Natural killer cell treated with Interleukin-12 subunit alpha and Interleukin-12 subunit beta and Interleukin-15 and Interleukin-18, amount 100 ng/mL, for 72 hours (primary cell): ENCODE results near the gene AGBL1. TPM values are rescaled to one million over a fixed set of nuclear protein-coding genes. Genes with fewer than 3 reads are reported as not detected.
"Not testable (repeated sequence)": the region's sequence is repeated elsewhere in the genome, so short reads cannot be mapped to it uniquely, and the experiment has no call there.

Experiments used
- ATAC-seq, 2 donors: fragments of 150-1000 bp; cut with Tn5 transposase in 1 of 2; sonication (Bioruptor Pico), chemical (Tn5 transposase) in 1 of 2; 2 replicates each; pipeline ENCODE4 v1.10.0; 2021
- DNase-seq: peaks from one replicate; pipeline ENCODE4 v3.0.0; 2022; ENCODE audit warnings: low spot score
- H3K27ac Mint-ChIP-seq, 2 donors: 1 replicate in 1 of 2; 2 replicates in 1 of 2; pipeline ENCODE4 v1.8.0; 2022; ENCODE audit warnings: mixed read lengths in 2 of 2, mild to moderate bottlenecking in 1 of 2, moderate library complexity in 1 of 2
- H3K27me3 Mint-ChIP-seq, 2 donors: 1 replicate in 1 of 2; 2 replicates in 1 of 2; pipeline ENCODE4 v1.8.0; 2022; ENCODE audit warnings: mixed read lengths in 2 of 2
- H3K36me3 Mint-ChIP-seq: one replicate; pipeline ENCODE4 v1.8.0; 2022; ENCODE audit warnings: mixed read lengths
- H3K4me1 Mint-ChIP-seq, 2 donors: 1 replicate in 1 of 2; 2 replicates in 1 of 2; pipeline ENCODE4 v1.8.0; 2022; ENCODE audit warnings: low read depth in 2 of 2, mixed read lengths in 2 of 2, mild to moderate bottlenecking in 1 of 2
- H3K4me3 Mint-ChIP-seq: one replicate; pipeline ENCODE4 v1.8.0; 2022; ENCODE audit warnings: mixed read lengths
- H3K9me3 Mint-ChIP-seq: 2 replicates; pipeline ENCODE4 v1.8.0; 2022; ENCODE audit warnings: mixed read lengths
- total RNA-seq, 2 donors: library from RNA; stranded (reverse); gene quantifications; one replicate each; pipeline ENCODE4 v1.2.3, GENCODE V29; 2022

Gene AGBL1
- total RNA-seq, 2 donors from 2014 or later = not detected

DNA sequence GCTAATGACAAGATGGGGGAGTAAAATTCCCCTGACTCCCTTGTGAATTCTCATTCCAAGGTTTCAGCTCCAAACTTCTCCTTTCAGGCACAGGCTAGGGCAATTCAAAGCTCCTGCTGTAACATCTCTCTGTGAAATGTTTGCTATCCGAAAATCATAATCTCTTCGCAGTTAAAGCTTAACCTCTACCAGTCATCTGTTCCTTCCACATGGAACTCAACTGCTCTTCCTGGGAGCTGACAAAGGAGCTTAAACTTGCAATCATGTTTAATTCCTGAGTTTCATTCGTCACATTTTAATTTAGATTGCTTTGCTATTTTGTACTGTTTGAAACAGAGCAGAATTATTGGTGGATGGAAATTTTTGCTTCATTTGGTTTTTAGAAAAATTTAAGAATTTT lies 328.6 kb downstream of the AGBL1 start:
- H3K36me3 Mint-ChIP-seq = no peaks in the 10 kb centered on the region
- no peak for DNase-seq
- H3K4me3 Mint-ChIP-seq = no peak overlapping the region
- ATAC-seq = no peak
- no peaks in the 10 kb centered on the region for H3K9me3 Mint-ChIP-seq
- no peak overlapping the region for H3K27ac Mint-ChIP-seq
- H3K27me3 Mint-ChIP-seq = peaks cover 0 to 11% of the 10 kb centered on the region in 2 donors
- no peaks in the 10 kb centered on the region for H3K4me1 Mint-ChIP-seq

- DNase-seq (no peak), ATAC-seq (no peak)
- Mint-ChIP-seq H3K27me3 (peaks cover 0 to 5% of the 10 kb centered on the region in 2 donors), H3K9me3 (peaks cover 2% of the 10 kb centered on the region), H3K4me3 (no peak overlapping the region), H3K27ac (no peak overlapping the region), H3K4me1 (no peaks in the 10 kb centered on the region), H3K36me3 (no peaks in the 10 kb centered on the region)
Measured at GRCh38 chr15:86411916-86412315, 332.2 kb downstream of the AGBL1 start.

DNA sequence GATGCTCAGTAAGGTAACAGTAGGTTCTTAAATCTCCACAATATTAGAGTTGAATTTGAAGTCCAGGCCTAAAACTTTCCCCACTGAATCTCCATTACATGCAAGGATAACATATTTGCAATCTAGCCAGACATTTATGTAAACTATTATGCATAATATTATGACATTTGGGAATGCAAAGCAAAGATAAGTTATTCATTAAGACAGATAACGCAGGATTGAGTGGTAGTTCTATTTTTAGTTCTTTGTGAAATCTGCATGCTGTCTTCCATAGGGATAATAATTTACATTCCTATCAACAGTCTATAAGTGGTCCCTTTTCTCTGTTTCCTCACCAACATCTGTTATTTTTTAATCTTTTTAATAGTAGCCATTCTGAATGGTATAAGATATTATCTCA lies 333.5 kb downstream of the AGBL1 start:
- Mint-ChIP-seq H3K4me1 (no peaks in the 10 kb centered on the region), H3K36me3 (no peaks in the 10 kb centered on the region), H3K9me3 (peaks cover 2% of the 10 kb centered on the region), H3K4me3 (no peak overlapping the region), H3K27me3 (peaks cover 0 to 5% of the 10 kb centered on the region in 2 donors), H3K27ac (no peak overlapping the region)
- ATAC-seq (no peak), DNase-seq (no peak)

DNA sequence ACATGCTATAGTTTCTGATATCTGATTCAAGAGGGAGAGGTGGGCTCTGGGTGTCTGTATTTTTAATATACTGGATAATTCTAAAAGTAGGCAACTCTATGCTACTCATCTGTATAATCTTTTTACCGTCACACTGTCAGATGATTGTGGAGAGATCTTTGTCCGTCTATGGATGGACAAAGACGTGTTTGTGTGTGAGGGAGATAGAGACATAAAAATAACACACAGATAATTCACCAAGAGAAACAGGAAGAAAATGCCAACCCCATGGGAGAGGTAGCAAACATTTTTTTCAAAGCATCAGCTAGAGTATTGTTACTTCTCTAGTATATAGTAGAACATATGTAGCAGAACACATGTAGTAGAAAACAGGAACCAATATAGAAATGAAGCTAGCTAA lies 346.1 kb downstream of the AGBL1 start:
- Mint-ChIP-seq H3K27me3 (peaks cover 0 to 7% of the 10 kb centered on the region in 2 donors), H3K4me3 (no peak overlapping the region), H3K4me1 (no peaks in the 10 kb centered on the region), H3K27ac (no peak overlapping the region), H3K36me3 (peaks cover 4% of the 10 kb centered on the region), H3K9me3 (peaks cover 5% of the 10 kb centered on the region)
- DNase-seq = no peak
- no peak for ATAC-seq

DNA sequence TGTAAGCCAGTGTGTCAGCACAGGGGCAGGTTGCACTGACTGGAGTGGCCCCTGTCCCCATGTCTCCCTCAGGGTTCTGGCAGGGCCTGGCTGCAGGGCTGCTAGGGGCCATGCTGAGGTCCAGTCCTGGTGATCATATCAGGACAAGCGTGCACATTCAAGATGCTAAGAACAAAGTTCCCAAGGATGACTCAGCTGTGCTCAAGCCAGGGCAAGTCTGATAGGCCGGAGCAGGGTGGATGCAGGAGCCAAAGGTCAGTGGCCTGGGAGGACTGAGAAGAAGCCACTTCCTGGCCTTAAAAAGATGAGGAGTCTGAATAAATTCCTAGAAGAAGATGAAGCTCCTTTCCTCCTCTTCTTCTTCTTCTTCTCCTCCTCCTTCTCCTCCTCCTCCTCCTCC lies 353.2 kb downstream of the AGBL1 start:
- Mint-ChIP-seq H3K27me3 (peaks cover 0 to 4% of the 10 kb centered on the region in 2 donors), H3K36me3 (no peaks in the 10 kb centered on the region), H3K4me3 (no peak overlapping the region), H3K9me3 (no peaks in the 10 kb centered on the region), H3K4me1 (no peaks in the 10 kb centered on the region), H3K27ac (no peak overlapping the region)
- DNase-seq (no peak), ATAC-seq (no peak)

DNA sequence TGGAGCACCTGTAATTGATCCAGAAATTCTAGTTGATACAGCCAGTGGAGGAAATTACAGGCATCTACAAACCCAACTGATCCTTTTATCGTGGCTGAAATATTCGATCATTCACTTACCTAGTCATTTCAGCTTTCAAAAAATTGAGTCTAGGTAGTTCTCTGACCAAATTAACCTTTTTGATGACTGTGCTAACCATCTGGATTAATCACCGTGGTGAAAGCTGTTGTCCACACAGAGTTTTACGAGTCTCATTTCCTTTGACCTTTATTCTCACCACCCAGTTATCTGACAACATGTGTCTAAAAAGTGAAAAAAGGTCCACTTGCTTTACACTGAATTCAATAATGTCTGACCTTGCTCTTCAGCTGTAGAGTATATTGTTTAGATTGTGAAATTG lies 354.3 kb downstream of the AGBL1 start:
- ATAC-seq = no peak
- no peaks in the 10 kb centered on the region for H3K4me1 Mint-ChIP-seq
- H3K36me3 Mint-ChIP-seq = no peaks in the 10 kb centered on the region
- no peak for DNase-seq
- peaks cover 0 to 4% of the 10 kb centered on the region in 2 donors for H3K27me3 Mint-ChIP-seq
- no peak overlapping the region for H3K27ac Mint-ChIP-seq
- H3K4me3 Mint-ChIP-seq = no peak overlapping the region
- no peaks in the 10 kb centered on the region for H3K9me3 Mint-ChIP-seq

DNA sequence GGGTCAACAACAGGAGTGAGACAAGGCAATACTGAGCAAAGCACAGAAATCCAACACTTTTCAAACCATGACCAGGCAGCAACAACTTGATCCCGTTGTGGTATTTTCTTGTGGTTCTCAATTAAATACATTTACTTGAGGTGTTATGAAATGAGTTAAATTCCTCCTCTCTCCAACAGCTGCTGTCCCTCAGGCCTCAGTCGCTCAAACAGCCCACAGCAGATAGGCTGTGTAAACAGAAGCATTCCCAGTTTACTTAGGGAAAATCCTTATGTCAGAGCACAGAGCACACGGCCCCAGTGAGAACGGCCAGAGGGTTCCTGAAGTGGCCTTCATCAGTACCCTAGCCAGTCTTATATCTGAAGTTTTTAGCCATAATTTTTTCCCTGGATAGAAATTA lies 359.9 kb downstream of the AGBL1 start:
- DNase-seq (no peak), ATAC-seq (no peak)
- Mint-ChIP-seq H3K36me3 (no peaks in the 10 kb centered on the region), H3K4me1 (no peaks in the 10 kb centered on the region), H3K4me3 (no peak overlapping the region), H3K9me3 (no peaks in the 10 kb centered on the region), H3K27me3 (no peaks in the 10 kb centered on the region), H3K27ac (no peak overlapping the region)

- DNase-seq (no peak), ATAC-seq (no peak)
- no peaks in the 10 kb centered on the region for H3K36me3 Mint-ChIP-seq
- H3K27ac Mint-ChIP-seq = no peak overlapping the region
- H3K27me3 Mint-ChIP-seq = peaks cover 7 to 8% of the 10 kb centered on the region in 2 donors
- H3K9me3 Mint-ChIP-seq = peaks cover 2% of the 10 kb centered on the region
- no peak overlapping the region for H3K4me3 Mint-ChIP-seq
- H3K4me1 Mint-ChIP-seq = no peaks in the 10 kb centered on the region
Measured at GRCh38 chr15:86444527-86444926, 364.9 kb downstream of the AGBL1 start.

DNA sequence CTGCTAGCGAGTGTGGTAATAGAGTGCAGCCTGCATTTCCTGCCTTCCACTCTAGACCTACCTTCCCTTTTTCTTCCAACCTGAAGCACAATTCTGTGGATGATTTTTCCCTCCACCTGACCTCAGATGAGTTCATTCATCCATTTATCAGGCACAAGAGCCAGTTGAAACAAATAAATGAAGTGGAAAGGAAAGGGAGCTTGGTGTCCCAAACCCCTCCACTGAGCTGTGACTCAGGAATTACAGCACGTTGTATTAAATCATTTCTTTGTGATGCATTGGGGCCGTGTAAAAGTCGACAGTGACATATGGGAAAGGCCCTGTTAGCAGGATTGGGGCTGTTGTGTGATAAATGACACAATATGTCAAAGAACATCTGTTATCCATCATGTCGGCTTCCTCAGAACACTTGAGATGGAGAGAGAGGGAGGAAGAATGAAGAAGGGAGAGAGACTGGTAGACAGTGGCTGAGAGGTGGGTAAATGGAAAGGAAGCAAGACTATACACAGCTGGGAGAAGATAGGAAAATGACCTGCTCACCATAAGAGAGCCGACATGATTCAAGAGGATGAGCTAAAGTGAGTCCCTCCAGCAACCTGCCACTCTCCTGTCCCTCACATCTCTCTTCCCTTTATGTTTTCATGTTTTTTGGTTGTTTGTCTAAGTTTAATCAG lies 366.0 kb downstream of the AGBL1 start:
- Mint-ChIP-seq H3K27me3 (peaks cover 7 to 8% of the 10 kb centered on the region in 2 donors), H3K4me1 (no peaks in the 10 kb centered on the region), H3K36me3 (no peaks in the 10 kb centered on the region), H3K9me3 (peaks cover 2% of the 10 kb centered on the region), H3K4me3 (no peak overlapping the region), H3K27ac (no peak overlapping the region)
- DNase-seq (no peak), ATAC-seq (no peak)

- H3K27ac Mint-ChIP-seq = no peak overlapping the region
- peaks cover 7 to 8% of the 10 kb centered on the region in 2 donors for H3K27me3 Mint-ChIP-seq
- H3K4me3 Mint-ChIP-seq = no peak overlapping the region
- no peaks in the 10 kb centered on the region for H3K4me1 Mint-ChIP-seq
- ATAC-seq (no peak), DNase-seq (no peak)
- peaks cover 2% of the 10 kb centered on the region for H3K9me3 Mint-ChIP-seq
- no peaks in the 10 kb centered on the region for H3K36me3 Mint-ChIP-seq
Measured at GRCh38 chr15:86446253-86446640, 366.6 kb downstream of the AGBL1 start.

GRCh38 chr15:86465470-86466039 lies 385.9 kb downstream of the AGBL1 start:
- not testable (repeated sequence) for H3K4me1 Mint-ChIP-seq, ATAC-seq, DNase-seq, H3K36me3 Mint-ChIP-seq, H3K27me3 Mint-ChIP-seq, H3K9me3 Mint-ChIP-seq, H3K4me3 Mint-ChIP-seq, H3K27ac Mint-ChIP-seq

GRCh38 chr15:86481720-86482119 lies 402.0 kb downstream of the AGBL1 start:
- Mint-ChIP-seq H3K9me3 (no peaks in the 10 kb centered on the region), H3K27me3 (peaks cover 0 to 14% of the 10 kb centered on the region in 2 donors), H3K27ac (no peak overlapping the region), H3K36me3 (no peaks in the 10 kb centered on the region), H3K4me1 (no peaks in the 10 kb centered on the region), H3K4me3 (no peak overlapping the region)
- no peak for ATAC-seq
- no peak for DNase-seq

DNA sequence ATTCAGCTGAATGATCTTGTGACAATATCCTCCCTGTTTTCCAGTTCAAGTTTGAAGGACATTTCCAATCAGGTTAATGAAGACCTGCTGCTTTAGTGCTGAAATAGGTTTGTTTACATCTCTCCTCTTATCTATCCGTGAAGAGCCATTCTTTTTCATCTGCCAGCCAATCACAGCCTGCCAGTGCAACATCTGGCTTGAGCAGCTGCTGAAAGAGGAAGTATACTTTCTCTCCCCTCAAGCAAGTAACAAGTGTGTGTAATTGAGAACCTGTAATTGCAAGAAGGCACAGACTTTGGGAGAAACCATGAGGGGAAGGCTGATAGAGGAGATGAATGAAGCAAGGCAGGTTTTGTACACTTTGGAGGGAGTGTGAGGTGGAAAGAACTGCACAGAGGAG lies 404.3 kb downstream of the AGBL1 start:
- Mint-ChIP-seq H3K9me3 (no peaks in the 10 kb centered on the region), H3K36me3 (no peaks in the 10 kb centered on the region), H3K4me3 (no peak overlapping the region), H3K4me1 (no peaks in the 10 kb centered on the region), H3K27ac (no peak overlapping the region), H3K27me3 (peaks cover 0 to 17% of the 10 kb centered on the region in 2 donors)
- ATAC-seq (no peak), DNase-seq (no peak)

DNA sequence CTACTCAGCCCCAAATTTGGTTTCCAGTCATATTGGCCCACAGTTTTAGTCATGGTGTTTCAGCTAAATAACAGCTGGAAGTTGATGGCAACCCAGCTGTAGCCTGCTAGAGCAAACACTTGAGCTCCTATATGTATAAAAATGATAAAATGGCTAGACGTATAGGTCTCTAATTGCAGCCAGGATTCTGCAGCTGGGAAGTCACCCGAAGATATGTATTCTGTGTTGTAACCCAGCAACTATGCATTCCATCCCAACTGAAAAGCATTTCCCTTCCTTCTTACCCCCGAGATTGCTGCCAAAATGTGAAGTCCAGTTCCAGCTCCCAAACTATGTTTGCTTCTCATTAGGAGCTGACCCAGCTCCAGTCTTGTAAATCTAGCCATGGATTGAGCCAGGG lies 408.4 kb downstream of the AGBL1 start:
- Mint-ChIP-seq H3K27me3 (peaks cover 2 to 13% of the 10 kb centered on the region in 2 donors), H3K4me1 (no peaks in the 10 kb centered on the region)

GRCh38 chr15:86489981-86490380 lies 410.3 kb downstream of the AGBL1 start:
- ATAC-seq = no peak
- no peaks in the 10 kb centered on the region for H3K4me1 Mint-ChIP-seq
- peaks cover 3% of the 10 kb centered on the region for H3K9me3 Mint-ChIP-seq
- no peak for DNase-seq
- H3K27ac Mint-ChIP-seq = no peak overlapping the region
- H3K4me3 Mint-ChIP-seq = no peak overlapping the region
- H3K36me3 Mint-ChIP-seq = no peaks in the 10 kb centered on the region
- peaks cover 2 to 13% of the 10 kb centered on the region in 2 donors for H3K27me3 Mint-ChIP-seq

More for the DNA sequence above, 408.4 kb downstream of the AGBL1 start:
- DNase-seq = no peak
- Mint-ChIP-seq H3K36me3 (no peaks in the 10 kb centered on the region), H3K9me3 (peaks cover 3% of the 10 kb centered on the region), H3K27ac (no peak overlapping the region), H3K4me3 (no peak overlapping the region)
- ATAC-seq = no peak
